NK-92 treated with Interleukin-12 subunit alpha and Interleukin-12 subunit beta, amount 100 ng/mL, for 24 hours (cell line): ENCODE results near the gene PRDM11.
A peak's percentile ranks its signal among the peaks of the same experiment; 100 is the strongest.
"Not testable (repeated sequence)": the region's sequence is repeated elsewhere in the genome, so short reads cannot be mapped to it uniquely, and the experiment has no call there.

ENCODE experiments used
- DNase-seq: peaks from one replicate; lab custom pipeline; 2025; lab: John Stamatoyannopoulos, UW

The PRDM11 gene

DNA sequence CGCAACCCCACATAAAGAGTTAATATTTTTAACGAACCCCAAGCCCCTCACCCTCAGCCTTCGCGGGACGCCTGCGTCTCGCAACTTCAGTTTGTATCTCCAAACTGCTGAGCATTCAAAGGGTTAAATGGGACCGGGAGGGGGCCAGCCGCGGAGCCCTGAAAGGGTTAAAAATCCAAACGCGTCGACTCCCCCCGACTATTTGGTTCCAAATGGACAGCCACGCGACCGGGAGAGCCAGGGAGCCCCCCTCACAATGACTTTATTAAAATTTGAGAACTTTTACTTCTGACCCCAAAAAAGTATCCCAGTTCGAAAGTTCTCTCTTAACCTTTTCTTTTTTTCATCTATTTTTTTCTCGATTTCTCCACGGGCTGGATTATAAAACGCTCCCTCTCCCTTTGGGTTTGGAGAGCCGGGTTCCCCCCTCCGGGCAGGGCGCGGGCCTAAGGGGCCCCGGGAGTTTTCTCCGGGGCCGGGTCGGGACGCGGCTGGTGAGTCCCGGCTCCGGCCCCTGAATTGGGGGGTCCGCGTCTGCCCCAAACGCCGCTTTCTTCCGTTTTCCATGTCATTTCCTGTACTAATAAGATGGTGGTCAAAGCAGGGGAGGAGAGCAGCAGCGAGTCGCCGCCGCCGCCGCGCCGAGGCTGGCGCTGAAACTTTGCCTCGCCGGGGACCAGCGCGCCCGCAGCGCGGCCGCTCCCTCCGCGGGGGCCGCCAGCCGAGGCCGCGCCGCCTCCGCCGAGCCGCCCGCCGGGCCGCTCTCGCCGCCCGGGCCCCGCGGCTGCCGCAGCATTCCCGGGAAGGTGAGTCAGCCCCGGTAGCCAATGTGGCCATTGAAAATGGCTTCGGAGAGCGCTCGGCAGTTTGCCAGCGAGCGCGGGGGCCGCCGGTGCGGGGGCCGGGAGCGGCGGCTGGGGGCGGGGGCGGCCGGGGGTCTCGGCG, at the start of gene PRDM11:
Gene PRDM11, plus strand, starts transcription at position 568 of the 945 bp plus-strand sequence. CDS start 35,128 bp downstream, outside the sequence.
- peak; percentile 37 for DNase-seq

- DNase-seq: no peak
These were observed 48.5 kb upstream of the PRDM11 start for GRCh38 chr11:45097721-45098493.

GRCh38 chr11:45098929-45099328, 47.5 kb upstream of the PRDM11 start:
- no peak for DNase-seq

DNA sequence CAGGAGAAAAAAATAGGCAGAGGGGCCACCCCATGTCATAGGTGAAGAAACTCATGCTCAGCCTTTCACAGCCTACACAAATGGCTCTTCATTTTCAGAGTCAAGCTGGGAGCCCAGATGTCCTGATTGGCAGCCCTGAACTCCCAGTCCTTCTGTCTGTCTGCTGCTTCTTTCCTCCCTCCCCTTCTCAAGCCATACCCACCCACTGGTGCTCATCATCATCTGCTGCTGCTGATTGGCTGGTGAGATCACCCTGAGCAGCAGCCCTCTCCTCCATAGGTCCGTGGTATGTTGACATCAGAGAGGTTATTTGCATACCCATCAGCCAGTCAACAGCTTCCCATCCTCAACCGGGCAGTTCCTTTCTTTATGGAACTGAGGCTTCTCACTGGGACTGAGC, 46.1 kb upstream of the PRDM11 start:
- DNase-seq: no peak

- DNase-seq: no peak
These were observed 44.1 kb upstream of the PRDM11 start for GRCh38 chr11:45102361-45102809.

- peak; percentile 80 for DNase-seq
These were observed 43.4 kb upstream of the PRDM11 start for GRCh38 chr11:45102810-45103621.

DNA sequence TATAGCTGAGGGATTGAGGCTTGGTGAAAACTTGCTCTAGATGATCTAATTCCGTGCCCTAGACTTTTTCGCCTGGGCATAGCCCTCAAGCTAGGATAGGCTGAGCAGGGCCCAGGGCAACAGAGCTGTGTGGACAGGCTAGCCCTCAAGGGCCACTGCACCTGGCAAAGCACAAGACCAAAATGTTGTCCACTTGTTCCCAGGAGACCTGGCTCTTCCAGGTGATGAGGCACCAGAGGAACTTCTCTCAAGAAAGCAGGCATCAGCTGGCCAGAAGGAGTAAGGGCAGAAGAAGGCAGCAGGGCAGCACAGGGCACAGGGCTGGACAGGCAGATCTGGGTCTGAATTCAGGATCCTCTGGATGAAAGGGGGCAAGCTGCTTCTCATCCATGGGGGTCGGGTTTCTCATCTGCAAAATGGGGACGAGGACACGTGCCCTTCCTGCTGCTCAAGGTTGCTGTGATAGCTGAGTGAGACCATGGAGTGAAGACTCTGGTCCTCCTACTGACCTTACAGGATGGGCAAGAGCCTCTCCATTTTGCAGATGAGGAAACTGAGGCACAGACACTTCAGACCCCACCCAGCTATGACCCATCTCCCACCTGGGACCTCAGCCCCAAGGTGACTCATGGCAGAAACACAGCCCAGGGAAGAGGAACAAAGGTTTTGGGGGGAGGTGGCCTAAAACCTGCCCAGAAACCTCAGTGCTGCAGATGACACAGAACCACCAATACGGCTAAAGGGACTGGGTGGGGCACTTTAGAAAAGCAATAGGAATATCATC, 42.2 kb upstream of the PRDM11 start:
- no peak for DNase-seq

GRCh38 chr11:45104790-45105084, 41.7 kb upstream of the PRDM11 start:
- no peak for DNase-seq

DNA sequence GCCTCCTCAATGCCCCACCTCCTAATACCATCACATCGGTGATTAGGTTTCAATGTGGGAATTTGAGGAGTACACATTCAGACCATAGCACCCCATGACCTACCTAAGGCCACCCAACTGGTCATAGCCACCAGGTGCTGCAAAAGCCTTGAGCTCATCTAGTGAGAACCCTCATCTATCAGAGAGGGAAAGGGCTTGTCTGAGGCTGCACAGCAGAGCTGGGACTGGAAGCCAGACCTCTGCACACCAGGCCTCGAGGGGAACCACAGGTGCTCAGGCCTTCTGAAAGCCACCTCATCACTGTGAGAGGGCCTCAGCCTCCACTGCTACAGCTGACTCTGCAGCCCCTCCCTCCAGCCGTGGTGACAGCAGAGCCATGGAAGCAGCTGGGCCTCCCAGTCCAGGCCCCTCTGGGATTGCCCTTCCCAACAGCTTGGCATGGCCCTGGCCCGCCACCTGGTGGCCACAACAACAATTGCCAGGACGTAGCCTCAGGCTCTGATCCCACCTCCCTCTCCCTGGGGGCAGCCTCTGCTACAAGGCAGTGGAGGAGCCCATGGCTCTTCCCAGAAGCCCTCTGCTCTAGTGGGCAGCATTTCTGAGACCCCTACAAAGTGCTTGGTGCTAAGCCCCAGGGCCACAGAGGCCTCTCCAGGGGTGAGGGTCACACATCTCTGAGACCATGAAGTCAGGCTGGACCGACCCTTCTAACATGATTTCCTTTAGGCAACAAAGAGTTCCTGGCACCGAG, 41.0 kb upstream of the PRDM11 start:
- DNase-seq: peak; percentile 50

DNA sequence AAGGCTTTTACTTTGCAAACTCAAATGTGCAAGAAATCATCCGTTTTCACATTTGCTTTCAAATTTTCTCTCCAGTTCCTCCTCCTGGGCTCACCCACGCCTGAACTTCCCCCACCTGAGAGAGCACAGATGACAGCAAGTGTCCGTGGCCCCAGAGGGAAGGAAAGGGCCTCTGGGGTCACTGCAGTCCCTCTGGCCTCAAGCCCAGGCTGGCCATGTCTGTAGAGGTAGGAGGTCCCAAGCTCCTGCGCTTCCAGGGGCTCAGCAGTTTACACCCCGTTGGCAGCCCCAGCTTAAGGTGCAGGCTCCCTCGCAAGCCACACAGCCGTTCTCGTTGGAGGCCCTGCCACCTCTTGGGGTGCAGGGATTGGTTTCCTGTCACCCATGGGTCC, 40.5 kb upstream of the PRDM11 start:
- DNase-seq: no peak

- DNase-seq: no peak
These were observed 40.0 kb upstream of the PRDM11 start for GRCh38 chr11:45106440-45106839.

DNA sequence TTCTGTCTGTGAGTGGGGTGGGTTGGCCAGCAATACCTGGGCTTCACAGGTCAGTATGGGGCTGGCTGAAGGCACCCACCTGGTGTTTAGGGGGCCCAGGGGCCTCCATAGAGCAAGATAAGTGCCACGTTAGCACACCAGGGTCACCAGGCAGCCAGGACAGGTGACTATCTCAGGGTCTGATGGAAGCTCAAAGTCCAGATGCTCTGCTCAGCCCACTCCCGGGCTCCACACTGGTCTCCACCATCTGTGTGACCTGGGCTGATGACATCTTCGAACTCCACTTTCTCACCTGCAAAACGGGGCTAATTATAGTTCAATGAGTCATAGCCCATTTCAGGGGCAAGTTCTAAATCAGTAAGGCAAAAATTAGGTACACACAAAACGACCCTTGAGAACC, 39.4 kb upstream of the PRDM11 start:
- no peak for DNase-seq

- DNase-seq: no peak
These were observed 38.1 kb upstream of the PRDM11 start for GRCh38 chr11:45108070-45109064.

- no peak for DNase-seq
These were observed 37.0 kb upstream of the PRDM11 start for GRCh38 chr11:45109400-45109799.

DNA sequence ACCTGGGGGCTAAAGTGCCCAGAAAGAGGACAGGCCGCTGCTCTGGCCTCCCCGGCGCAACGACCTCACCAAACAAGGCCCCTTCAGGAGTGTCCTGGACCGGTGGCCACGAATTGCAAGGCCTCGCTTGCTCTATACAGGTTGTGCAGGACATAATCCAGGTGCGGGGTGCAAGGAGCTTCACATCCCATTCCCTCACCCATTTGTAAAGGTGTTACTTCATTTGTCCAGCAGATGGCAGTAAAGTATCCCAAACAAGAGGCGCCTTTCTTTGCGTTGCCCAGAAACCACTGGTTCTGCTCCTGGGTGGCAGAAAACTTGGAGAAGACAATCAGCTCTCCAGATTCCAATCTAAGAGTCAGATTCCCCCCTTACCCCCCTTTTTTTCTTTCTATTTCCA, 35.9 kb upstream of the PRDM11 start:
- no peak for DNase-seq

- no peak for DNase-seq
These were observed 32.6 kb upstream of the PRDM11 start for GRCh38 chr11:45113807-45114206.

GRCh38 chr11:45127836-45128235, 18.6 kb upstream of the PRDM11 start:
- not testable (repeated sequence) for DNase-seq

DNA sequence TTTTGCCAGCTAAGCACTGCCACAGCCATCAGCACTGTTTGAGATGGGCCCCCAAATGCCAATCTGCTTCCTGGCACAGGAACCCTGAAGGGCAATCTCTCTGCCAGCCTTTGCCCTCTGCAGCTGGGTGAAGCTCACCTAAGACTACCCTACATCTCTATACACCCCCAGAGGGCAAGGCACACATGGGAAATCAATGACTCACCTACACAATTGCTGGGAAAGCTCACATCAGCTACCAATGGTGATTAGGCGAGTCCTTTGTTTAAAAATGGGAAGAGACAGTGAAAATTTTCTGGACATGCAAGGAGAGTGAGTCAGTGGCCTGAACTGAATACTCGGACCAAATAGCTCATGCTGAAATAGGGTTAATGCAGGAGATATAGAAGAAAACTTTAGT, 12.6 kb upstream of the PRDM11 start:
- no peak for DNase-seq

DNA sequence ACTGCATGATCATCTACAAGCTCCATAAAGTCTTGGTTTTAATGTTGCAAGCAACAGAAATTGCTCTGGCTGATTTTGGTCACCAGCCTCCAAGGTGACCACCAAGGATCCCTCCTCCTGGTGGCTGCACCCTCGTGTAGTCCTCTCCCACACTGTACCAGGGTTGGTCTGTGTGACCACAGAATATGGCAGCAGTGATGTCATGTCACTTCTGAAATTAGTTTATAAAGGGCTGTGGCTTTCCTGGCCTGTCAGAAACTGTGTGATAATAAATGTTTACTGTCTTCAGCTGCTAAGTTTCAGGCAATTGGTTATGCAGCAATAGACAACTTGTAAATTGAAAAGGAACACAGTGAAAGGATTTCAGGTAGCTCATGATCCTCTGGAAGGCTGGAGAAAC, 5.3 kb upstream of the PRDM11 start:
- no peak for DNase-seq

GRCh38 chr11:45141631-45142030, 4.8 kb upstream of the PRDM11 start:
- no peak for DNase-seq
